SKM-1 (cell line): ENCODE data around the gene LRCOL1.
"Not testable (repeated sequence)": the region's sequence is repeated elsewhere in the genome, so short reads cannot be mapped to it uniquely, and the experiment has no call there.

Experiments
- DNase-seq: peaks from one replicate; lab custom pipeline; 2025; ENCODE audit not compliant: unreplicated experiment; lab: John Stamatoyannopoulos, UW

The LRCOL1 gene

DNA sequence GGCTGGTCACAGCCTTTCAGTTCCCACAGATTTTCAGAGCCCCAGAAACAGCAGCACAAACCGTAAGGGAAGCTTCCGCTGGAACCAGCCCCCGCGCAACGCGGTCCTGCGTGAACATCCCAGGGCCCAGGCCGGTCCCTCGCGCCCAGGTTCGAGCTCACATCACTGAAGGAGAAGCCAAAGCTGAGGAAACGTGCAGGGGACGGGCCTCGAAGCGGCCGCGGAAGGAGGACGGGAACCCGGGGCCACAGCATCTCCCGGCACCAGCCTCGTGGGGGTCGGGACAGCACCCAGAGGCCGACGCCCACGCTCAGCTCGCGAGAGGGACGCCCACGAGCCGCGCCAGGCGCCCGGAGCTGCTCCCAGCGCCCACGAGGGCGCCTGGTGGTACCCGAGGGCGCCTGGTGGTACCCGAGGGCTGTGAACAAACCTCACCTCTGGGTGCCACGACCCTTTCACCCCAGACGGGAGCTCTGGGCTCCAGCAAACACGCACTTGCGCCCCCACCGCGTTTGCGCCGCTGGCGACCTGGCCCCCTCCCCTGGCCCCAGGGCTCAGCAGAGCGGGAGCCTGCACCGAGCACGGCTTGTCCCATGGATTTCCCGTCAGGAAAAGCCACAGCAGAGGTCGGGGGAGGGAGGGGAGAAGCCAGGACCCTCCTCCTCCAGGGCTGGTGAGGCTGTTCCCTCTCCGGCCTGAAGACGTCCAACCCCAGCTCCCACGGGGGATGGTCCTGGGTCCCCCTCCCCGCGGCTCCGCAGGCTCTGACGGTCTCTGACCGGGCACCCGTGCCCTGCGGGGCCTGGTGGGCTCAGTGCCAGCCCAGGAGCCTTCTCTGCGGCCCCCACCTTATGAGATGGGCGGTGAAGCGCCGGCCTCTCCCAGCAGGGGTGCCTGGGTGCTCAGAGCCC, 6.9 kb downstream of the LRCOL1 start:
- no peak for DNase-seq

GRCh38 chr12:132602572-132603239, 7.7 kb downstream of the LRCOL1 start:
- DNase-seq = no peak

GRCh38 chr12:132601171-132601883, 9.1 kb downstream of the LRCOL1 start:
- DNase-seq = no peak

DNA sequence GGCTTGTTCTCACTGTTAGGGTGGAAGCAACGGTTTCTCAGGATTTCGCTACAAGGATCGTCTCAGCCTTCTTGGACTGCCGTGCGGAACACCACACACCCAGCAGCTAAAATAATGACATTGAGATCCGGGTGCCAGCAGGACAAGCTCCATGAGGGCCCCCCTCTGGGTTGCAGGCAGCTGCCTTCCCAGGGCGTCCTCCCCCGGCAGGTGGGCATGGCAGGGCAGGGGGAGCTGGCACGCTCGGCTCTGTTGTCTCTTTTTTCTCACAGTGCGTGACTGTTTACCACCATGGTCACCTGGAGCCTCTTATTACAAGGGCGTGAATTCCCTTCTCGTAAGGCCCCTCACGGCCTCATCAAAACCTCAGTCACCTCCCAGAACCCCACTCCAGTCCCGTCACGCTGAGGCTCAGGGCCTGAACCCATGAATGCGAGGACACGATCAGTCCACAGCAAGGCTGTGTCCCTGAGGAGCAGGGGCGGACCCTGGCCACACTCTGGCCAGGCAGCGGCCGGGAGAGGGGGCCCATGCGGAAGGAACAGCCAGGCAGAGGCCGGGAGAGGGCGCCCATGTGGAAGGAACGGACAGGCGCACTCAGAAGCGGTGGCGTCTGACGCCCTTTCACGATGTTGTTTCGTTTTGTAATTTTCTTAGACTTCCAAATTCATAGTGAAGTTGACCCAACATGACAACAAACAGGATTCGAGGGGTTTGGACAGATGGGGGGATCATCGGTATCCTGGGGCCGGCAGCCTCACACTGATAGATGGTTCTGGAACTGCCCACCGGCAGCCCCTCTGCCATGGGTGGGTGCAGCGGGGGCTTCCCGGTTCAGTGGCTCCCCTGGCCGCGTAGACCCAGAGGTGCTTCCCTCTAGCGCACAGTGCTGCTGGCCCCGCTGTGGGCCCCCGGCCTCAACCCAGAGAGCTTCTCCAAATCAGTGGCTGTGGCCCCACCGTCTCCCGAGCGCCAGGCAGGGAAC, 10.0 kb downstream of the LRCOL1 start:
- no peak for DNase-seq

DNA sequence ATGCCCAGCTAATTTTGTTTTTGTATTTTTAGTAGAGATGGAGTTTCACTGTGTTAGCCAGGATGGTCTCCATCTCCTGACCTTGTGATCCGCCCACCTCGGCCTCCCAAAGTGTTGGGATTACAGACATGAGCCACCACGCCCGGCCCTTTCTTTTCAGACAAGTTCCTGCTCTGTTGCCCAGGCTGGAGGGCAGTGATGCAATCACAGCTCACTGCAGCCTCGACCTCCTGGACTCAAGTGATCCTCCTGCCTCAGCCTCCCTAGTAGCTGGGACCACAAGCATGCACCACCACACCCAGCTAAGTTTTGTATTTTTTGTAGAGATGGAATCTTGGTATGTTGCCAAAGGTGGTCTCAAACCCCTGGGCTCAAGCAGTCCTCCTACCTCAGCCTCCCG, 10.9 kb downstream of the LRCOL1 start:
- DNase-seq = not testable (repeated sequence)

- no peak for DNase-seq
These were observed 12.8 kb downstream of the LRCOL1 start for GRCh38 chr12:132597333-132598316.

GRCh38 chr12:132596016-132596415, 14.4 kb downstream of the LRCOL1 start:
- DNase-seq = no peak

DNA sequence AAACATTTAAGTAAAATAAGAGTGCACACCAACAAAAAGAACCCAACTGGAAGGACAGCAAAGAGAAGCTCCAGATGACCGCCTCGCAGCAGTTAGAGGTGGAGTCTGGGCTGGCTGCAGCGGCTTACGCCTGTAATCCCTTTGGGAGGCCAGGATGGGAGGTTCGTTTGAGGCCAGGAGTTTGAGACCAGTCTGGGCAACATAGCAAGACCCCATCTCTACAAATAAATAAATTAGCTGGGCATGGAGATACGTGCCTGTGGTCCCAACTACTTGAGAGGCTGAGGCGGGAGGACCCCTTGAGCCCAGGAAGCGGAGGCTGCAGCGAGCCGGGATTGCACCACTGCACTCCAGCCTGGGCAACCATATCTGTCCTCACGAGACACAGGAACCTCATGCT, 15.2 kb downstream of the LRCOL1 start:
- DNase-seq = no peak

DNA sequence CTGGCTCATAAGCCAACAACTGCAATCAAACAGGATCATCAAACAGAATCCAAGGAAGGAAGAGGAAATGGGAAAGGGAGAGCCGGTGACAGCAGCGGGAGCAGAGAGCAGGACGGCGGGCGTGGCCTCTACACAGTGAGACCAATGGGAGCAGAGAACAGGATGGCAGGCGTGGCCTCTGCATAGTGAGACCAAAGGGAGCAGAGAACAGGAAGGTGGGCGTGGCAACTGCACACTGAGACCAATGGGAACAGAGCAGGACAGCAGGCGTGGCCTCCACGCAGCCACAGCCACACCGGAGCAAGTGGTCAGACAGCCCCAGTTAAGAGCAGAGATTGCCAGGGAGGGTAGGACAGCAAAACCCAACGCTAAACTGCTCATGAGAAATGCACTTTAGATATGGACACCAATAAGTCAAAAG, 16.4 kb downstream of the LRCOL1 start:
- no peak for DNase-seq

DNA sequence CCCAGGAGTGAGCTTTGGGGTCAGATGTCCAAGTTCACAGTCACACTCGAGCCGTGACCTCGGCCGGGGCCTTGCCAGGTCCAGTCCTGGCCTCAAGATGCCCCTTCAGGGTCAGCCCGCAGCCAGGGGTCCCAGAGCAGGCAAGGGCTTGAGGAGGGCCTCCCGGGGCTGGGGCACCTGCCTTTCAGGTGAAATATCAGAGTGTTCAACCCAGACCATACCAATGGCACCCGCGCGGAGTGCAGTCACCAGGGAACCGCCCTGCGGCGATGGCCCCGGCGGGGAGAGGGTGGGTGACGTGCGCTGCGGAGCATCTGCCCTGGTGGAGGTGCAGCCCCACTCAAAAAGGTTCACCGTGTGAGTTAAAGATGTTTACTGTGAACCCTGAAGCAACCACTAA, 16.9 kb downstream of the LRCOL1 start:
- no peak for DNase-seq

DNA sequence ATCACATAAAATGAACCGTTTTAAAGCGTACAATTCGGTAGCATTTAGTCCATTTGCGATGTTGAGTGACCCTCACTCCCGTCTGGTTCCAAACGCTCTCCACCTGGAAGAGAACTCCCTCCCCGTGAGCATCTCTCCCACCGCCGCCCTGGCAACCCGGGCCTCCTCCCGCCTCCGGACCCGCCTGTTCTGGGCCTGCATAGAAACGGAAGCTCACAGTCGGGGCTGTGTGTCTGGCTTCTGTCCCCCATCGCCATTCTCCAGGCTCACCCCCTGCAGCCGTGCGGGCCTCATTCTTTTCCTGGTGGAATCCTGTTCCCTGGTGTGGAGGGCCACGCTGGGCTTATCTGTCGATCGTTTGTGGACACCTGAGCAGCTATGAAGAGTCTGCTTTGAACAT, 17.3 kb downstream of the LRCOL1 start:
- DNase-seq = no peak

GRCh38 chr12:132592282-132592970, 18.0 kb downstream of the LRCOL1 start:
- DNase-seq = no peak

- no peak for DNase-seq
These were observed 19.1 kb downstream of the LRCOL1 start for GRCh38 chr12:132591107-132591935.

GRCh38 chr12:132588821-132589669, 21.3 kb downstream of the LRCOL1 start:
- no peak for DNase-seq

GRCh38 chr12:132588319-132588718, 22.1 kb downstream of the LRCOL1 start:
- DNase-seq = no peak

DNA sequence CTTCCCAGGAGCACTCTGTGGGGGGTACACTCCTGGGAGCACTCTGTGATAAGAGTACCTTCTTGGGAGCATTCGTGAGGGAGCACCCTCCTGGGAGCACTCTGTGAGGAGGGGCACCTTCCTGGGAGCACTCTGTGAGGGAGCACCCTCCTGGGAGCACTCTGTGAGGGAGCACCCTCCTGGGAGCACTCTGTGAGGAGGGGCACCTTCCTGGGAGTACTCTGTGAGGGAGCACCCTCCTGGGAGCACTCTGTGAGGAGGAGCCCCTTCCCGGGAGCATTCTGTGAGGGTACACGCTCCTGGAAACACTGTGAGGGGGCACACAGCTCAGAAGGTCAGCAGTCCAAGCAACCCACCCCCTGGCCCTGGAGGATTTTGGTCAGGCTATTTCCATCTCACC, 22.6 kb downstream of the LRCOL1 start:
- DNase-seq = no peak

DNA sequence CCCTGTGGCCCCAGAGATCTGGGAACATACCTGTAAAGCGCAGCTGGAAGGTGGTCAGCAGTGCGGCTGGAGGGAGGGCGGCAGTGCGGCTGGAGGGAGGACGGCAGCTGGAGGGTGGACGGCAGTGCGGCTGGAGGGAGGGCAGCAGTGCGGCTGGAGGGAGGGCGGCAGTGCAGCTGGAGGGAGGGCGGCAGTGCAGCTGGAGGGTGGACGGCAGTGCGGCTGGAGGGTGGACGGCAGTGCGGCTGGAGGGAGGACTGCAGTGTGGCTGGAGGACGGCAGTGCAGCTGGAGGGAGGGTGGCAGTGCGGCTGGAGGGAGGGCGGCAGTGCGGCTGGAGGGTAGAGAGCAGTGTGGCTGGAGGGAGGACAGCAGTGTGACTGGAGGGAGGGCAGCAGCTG, 23.5 kb downstream of the LRCOL1 start:
- no peak for DNase-seq
